Keratinocyte (primary cell): ENCODE data around the gene HLA-F. TPM values are rescaled to one million over a fixed set of nuclear protein-coding genes. Genes with fewer than 3 reads are reported as not detected.

Experiments used
- DNase-seq: peaks from one replicate; pipeline ENCODE4 v3.0.0-alpha.2; 2011; ENCODE audit warnings: low read depth, missing footprints, low spot score
- FAIRE-seq: peaks from 2 replicates; lab custom pipeline; 2011; peaks lifted over from hg19 to GRCh38; lab: Jason Lieb, UNC
- H2AFZ ChIP-seq: 2 replicates; pipeline ENCODE4 v1.6.0; 2012; ENCODE audit warnings: low read length, control low read depth, inconsistent platforms; ENCODE audit not compliant: control insufficient read depth
- H3K27ac ChIP-seq: 2 replicates; pipeline ENCODE4 v1.5.1; 2011; ENCODE audit warnings: low read length; ENCODE audit not compliant: control insufficient read depth, insufficient read depth
- H3K27me3 ChIP-seq: 3 replicates; pipeline ENCODE4 v1.6.0; 2011; ENCODE audit warnings: low read length; ENCODE audit not compliant: control insufficient read depth, insufficient read depth; ENCODE audit errors: extremely low read depth
- H3K36me3 ChIP-seq, 2 experiments: 2 replicates in 1 of 2; 3 replicates in 1 of 2; pipeline ENCODE4 v1.5.1; 2011; ENCODE audit warnings: low read length in 2 of 2, mild to moderate bottlenecking in 1 of 2; ENCODE audit not compliant: control insufficient read depth in 2 of 2, insufficient read depth in 2 of 2; ENCODE audit errors: extremely low read depth in 1 of 2
- H3K4me1 ChIP-seq: 3 replicates; pipeline ENCODE4 v1.5.1; 2011; ENCODE audit warnings: low read length; ENCODE audit not compliant: control insufficient read depth, insufficient read depth; ENCODE audit errors: extremely low read depth
- H3K4me2 ChIP-seq: 3 replicates; pipeline ENCODE4 v1.6.0; 2011; ENCODE audit warnings: low read depth, low read length; ENCODE audit not compliant: control insufficient read depth, insufficient read depth; ENCODE audit errors: extremely low read depth
- H3K4me3 ChIP-seq, 3 experiments: fragments of 200-600 bp in 1 of 3; sonication (generic) in 1 of 3; 2 replicates in 2 of 3; 3 replicates in 1 of 3; pipeline ENCODE4 v1.5.1; 2011 to 2016; ENCODE audit warnings: low read length in 3 of 3, mild to moderate bottlenecking in 3 of 3, control low read depth in 2 of 3, inconsistent platforms in 1 of 3, low read depth in 1 of 3, mixed read lengths in 1 of 3, mixed run types in 1 of 3, moderate library complexity in 1 of 3; ENCODE audit not compliant: control insufficient read depth in 2 of 3, insufficient read depth in 2 of 3; ENCODE audit errors: extremely low read depth in 1 of 3
- H3K79me2 ChIP-seq: 2 replicates; pipeline ENCODE4 v1.6.0; 2012; ENCODE audit warnings: low read length; ENCODE audit not compliant: control insufficient read depth, insufficient read depth
- H3K9ac ChIP-seq: 3 replicates; pipeline ENCODE4 v1.6.0; 2011; ENCODE audit warnings: low read length; ENCODE audit not compliant: control insufficient read depth, insufficient read depth; ENCODE audit errors: extremely low read depth
- H3K9me1 ChIP-seq: 3 replicates; pipeline ENCODE4 v1.6.0; 2011; ENCODE audit warnings: low read length; ENCODE audit not compliant: control insufficient read depth, insufficient read depth; ENCODE audit errors: extremely low read depth
- H3K9me3 ChIP-seq: 2 replicates; pipeline ENCODE4 v1.5.1; 2012; ENCODE audit warnings: low read depth, low read length; ENCODE audit not compliant: control insufficient read depth
- H4K20me1 ChIP-seq: 3 replicates; pipeline ENCODE4 v1.6.0; 2011; ENCODE audit warnings: low read length; ENCODE audit not compliant: control insufficient read depth, insufficient read depth; ENCODE audit errors: extremely low read depth
- CTCF ChIP-seq, 3 experiments: IDR thresholded peaks in 1 of 3; conservative IDR thresholded peaks in 1 of 3; optimal IDR thresholded peaks in 1 of 3; 2 replicates in 2 of 3; 3 replicates in 1 of 3; pipeline versions ENCODE3 to v1.5.1; 2011; ENCODE audit warnings: low read length in 3 of 3, mild to moderate bottlenecking in 3 of 3, moderate library complexity in 2 of 3, control low read depth in 1 of 3, inconsistent platforms in 1 of 3; ENCODE audit not compliant: insufficient read depth in 2 of 3; ENCODE audit errors: extremely low read depth in 1 of 3
- EZH2 ChIP-seq: IDR thresholded peaks from one replicate; pipeline ENCODE4 v1.6.1; 2012; ENCODE audit warnings: inconsistent platforms, mild to moderate bottlenecking, low read length, moderate library complexity
- dilution Hi-C: fragments of 300-500 bp; cut with MboI; formaldehyde crosslinking; loops from one replicate; pipeline ENCODE4 v1.7.0; 2020; ENCODE audit warnings: low sequenced_read_pairs; ENCODE audit not compliant: extremely low pct_ligation_motif_present
- polyA plus RNA-seq, 5 experiments: library from polyadenylated mRNA; depleted of rRNA in 3 of 5; stranded (reverse) in 3 of 5; stranded (forward) in 1 of 5; unstranded in 1 of 5; fragments of >200 nt; gene quantifications; 1 replicate in 1 of 5; 2 replicates in 3 of 5; 3 replicates in 1 of 5; pipeline versions ENCODE4 v1.2.1 to v1.2.3, GENCODE V29; 2011 to 2012; ENCODE audit warnings: missing spikeins in 2 of 5, low read depth in 1 of 5, low replicate concordance in 1 of 5

HLA-F gene
- polyA plus RNA-seq, 1 donor (not counting 4 experiments of a cell fraction or from before 2014, with no cell fraction given), result 36.2 TPM

- dilution Hi-C loops, result no loop called here
- H3K4me2 ChIP-seq, result no peak overlapping the region
- H3K27ac ChIP-seq, result no peak overlapping the region
- TF ChIP-seq EZH2 (no peak), CTCF (optimal IDR thresholded peaks at IDR 0.05 in 1 of 3, IDR thresholded peaks at IDR 0.05 in 1 of 3, conservative IDR thresholded peaks at IDR 0.05 in 1 of 3; ENCODE audit: extremely low read depth in 1 of 3, insufficient read depth in 2 of 3, low read length in 3 of 3) (no peak)
- H3K9me3 ChIP-seq, result peaks cover 5% of the 10 kb centered on the region
- no peaks in the 10 kb centered on the region for H3K36me3 ChIP-seq
- H3K4me3 ChIP-seq, result no peak overlapping the region
- no peaks in the 10 kb centered on the region for H4K20me1 ChIP-seq
- H2AFZ ChIP-seq, result no peak overlapping the region
- H3K27me3 ChIP-seq, result no peaks in the 10 kb centered on the region
- no peak overlapping the region for H3K9ac ChIP-seq
- no peaks in the 10 kb centered on the region for H3K9me1 ChIP-seq
- FAIRE-seq, result no peak
- no peaks in the 10 kb centered on the region for H3K79me2 ChIP-seq
- no peak for DNase-seq
- peaks cover 32% of the 10 kb centered on the region for H3K4me1 ChIP-seq
These were observed 41.4 kb upstream of the HLA-F start for GRCh38 chr6:29681811-29682210.

DNA sequence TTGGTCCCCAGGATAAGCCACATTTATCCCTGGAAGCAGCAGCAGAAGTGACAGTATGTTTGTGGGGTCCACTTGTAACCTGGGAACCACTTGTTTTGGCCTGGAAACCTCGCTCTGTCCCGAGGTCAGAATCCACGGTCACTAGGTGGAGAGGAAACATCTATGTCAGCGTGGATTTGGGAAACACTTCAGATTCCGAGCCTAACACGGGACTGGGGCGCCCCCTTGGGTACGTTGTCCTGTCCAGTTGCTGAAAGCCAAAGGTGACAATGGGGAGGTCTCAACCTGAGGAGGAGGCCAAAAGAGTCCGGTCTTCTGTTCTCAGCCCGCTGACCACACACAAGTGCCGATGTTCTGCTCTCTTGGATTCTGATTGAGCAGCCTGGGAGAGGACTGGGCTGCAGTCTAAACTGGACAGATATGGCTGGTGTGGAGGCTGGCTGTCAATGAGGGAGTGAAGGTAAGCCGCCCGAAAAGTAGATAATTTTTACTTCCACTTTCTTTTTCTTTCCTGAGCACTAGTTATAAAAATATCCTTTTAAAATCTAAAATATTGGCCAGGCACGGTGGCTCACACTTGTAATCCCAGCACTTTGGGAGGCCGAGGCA lies 37.4 kb upstream of the HLA-F start:
- FAIRE-seq, result no peak
- dilution Hi-C loops, result no loop called here

More for the DNA sequence above, 37.4 kb upstream of the HLA-F start:
- H3K36me3 ChIP-seq, result no peaks in the 10 kb centered on the region
- H4K20me1 ChIP-seq, result no peaks in the 10 kb centered on the region
- H3K27ac ChIP-seq, result no peak overlapping the region
- H3K4me1 ChIP-seq, result no peaks in the 10 kb centered on the region
- no peak overlapping the region for H3K4me2 ChIP-seq
- no peak overlapping the region for H3K4me3 ChIP-seq
- no peaks in the 10 kb centered on the region for H3K9me1 ChIP-seq
- H3K27me3 ChIP-seq, result no peaks in the 10 kb centered on the region
- TF ChIP-seq CTCF (optimal IDR thresholded peaks at IDR 0.05 in 1 of 3, IDR thresholded peaks at IDR 0.05 in 1 of 3, conservative IDR thresholded peaks at IDR 0.05 in 1 of 3; ENCODE audit: extremely low read depth in 1 of 3, insufficient read depth in 2 of 3, low read length in 3 of 3), result peak in 2 of 3 experiments; percentile 30 to 73
- no peak for TF ChIP-seq EZH2
- H2AFZ ChIP-seq, result no peak overlapping the region
- no peaks in the 10 kb centered on the region for H3K79me2 ChIP-seq
- no peak for DNase-seq
- H3K9ac ChIP-seq, result no peak overlapping the region
- no peaks in the 10 kb centered on the region for H3K9me3 ChIP-seq
